CD4-positive, alpha-beta T cell treated with Interleukin-15 for 1 hour (primary cell): ENCODE results near the gene RAB20.
"Not testable (repeated sequence)": the region's sequence is repeated elsewhere in the genome, so short reads cannot be mapped to it uniquely, and the experiment has no call there.

Experiments used
- DNase-seq: peaks from one replicate; pipeline ENCODE4 v3.0.0-alpha.2; 2020

Gene RAB20

DNA sequence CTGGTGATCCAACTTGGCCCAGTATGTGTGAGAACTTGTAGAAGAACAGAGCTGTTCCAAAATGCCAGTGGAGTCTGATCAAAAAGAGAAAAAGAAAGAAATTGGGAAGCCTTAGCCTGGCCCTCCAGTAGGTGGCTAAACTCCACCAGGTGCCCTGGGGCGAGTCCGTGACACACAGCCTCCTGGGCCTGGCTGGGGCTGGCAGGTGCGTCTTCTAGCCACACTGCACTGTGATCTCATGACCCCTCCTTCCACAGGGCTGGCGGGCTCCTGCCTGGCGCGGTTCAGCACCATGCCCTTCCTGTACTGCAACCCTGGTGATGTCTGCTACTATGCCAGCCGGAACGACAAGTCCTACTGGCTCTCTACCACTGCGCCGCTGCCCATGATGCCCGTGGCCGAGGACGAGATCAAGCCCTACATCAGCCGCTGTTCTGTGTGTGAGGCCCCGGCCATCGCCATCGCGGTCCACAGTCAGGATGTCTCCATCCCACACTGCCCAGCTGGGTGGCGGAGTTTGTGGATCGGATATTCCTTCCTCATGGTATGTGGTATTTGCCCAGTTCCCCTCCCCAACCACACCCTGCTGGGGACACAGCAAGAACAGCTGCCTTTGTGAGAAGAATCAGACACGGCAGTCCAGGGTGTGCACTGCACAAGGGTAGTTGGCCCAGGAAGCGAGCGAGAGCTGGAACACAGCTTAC, 53.7 kb downstream of the RAB20 start:
- no peak for DNase-seq

DNA sequence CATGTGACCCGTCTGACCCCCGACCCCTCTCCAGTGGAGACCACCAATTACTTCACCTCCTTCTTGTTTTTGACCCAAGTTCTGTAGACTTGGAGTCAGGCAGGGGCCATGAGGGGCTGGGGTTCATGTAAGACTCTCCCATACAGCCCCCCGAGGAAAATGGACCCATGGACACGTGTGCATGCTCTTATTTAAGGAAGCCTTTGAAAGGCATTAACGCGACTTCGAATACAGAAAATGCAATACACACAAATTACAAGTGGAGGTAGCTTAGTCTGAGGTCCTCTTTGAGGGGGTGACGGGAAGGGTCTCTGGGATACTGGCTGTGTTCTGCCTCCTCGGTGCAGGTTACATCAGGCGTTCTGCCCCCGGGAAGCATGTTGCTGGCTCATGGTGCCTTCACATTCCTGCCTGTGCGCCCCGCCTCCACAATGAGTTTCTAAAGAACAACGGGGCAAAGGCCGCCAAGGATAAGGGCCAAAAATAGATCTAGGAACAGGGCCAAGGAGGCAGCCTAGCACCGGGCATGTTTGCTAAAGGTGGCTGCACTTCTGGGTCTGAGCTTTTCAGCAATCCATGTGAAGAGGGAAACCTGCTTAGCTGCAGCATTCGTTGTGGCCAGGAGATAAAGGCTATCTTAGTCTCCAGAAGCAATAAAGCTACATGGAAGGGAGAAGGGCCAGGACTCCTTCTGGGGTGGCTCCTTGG, 54.5 kb downstream of the RAB20 start:
- DNase-seq = no peak

DNA sequence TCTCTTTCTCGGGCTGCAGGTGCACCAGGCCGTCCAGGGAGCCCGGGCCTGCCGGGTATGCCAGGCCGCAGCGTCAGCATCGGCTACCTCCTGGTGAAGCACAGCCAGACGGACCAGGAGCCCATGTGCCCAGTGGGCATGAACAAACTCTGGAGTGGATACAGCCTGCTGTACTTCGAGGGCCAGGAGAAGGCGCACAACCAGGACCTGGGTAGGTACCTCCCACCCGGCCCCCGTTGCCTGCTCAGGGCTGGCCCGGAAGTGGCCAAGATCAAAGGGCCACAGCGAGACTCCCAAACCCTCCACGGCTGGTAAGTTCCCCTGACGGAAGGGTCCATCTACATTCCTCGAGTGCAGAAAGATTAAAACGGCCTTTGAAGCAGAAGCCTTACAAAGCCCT, 55.1 kb downstream of the RAB20 start:
- no peak for DNase-seq

DNA sequence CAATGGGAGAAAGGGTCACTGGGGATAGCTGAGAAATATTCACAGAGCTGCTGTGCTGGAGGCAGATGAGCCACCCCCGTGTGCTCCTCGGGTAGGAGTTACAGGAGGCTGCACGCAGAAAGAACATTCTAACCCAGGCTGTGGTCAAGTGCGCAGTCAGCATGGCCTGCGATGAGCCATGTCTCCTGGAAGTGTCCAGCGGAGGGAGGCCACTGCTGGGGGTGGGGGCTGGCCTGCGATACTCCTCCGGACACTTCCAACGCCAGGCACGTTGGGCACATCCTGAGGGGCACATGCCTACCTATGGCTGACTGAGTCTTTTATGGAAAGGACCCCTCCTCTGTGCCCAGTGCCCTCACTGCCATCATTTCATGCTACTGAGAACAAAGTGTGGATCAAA, 55.9 kb downstream of the RAB20 start:
- no peak for DNase-seq

DNA sequence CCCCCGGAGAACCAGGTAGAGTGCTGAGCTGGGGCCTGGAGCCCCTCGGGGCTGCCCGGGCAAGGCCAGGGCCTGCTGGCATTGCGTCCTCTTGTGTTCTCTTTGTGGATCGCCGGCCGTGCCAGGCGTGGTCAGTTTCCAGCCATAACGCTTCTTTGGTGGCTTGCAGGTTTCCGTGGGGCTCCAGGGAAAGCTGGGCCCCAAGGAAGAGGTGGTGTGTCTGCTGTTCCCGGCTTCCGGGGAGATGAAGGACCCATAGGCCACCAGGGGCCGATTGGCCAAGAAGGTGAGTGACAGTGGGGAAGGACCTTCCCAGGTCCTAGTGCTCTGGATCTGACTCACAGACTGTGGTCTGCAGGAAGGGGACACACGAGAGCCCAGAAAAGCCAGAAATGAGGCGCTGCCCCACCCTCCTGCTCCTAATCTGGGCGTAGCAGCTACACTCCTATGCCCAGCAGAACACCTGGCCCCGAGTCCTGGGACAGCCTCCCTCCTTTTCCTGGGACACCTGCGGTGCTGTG, 57.5 kb downstream of the RAB20 start:
- DNase-seq = no peak

DNA sequence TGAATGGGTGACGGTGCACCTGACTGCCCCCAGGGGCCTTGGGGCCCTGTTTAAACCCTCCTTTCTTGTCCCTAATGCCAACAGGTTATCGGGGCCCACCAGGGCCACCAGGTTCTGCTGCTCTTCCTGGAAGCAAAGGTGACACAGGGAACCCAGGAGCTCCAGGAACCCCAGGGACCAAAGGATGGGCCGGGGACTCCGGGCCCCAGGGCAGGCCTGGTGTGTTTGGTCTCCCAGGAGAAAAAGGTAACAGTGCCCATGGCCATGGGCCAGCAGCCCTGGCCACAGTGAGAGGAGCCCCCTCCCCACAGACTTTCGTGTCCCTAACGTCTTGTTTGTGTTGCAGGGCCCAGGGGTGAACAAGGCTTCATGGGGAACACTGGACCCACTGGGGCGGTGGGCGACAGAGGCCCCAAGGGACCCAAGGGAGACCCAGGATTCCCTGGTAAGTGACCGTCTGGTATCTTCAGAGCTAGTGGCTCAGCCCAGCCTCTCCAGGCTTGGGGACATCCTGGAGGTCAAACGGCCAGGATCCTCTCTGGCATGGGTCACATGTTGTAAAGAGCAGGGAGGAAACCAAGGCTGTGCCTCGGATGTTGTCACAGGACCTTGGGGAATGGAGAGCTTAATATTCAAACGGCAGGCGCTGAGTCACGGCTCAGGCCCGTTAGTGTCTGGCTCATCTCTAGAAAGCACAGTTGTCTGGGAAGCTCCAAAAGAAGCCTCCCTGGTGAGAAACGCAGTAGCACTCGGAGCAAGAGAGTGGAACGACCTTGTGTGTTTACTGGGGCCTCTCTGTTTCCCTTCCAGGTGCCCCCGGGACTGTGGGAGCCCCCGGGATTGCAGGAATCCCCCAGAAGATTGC, 58.3 kb downstream of the RAB20 start:
- no peak for DNase-seq

DNA sequence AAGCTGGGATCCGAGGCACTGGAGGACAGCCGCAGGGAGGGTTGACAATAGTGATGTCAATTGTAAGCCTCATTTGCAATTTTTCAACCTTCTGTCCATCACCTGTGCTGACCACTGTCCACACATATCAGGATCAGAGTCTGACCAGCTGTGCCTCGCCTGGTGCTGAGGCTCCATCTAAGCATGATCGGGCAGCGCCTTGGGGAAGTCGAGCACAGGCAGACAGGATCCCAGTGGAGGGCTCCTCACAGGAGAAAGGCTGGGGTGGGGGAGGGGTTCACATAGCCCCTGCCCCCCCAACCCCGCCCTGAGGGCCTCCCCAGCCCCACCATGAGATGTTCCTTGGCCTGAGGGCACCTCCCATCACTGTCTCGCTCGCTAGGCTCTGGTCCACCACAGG, 60.3 kb downstream of the RAB20 start:
- no peak for DNase-seq

DNA sequence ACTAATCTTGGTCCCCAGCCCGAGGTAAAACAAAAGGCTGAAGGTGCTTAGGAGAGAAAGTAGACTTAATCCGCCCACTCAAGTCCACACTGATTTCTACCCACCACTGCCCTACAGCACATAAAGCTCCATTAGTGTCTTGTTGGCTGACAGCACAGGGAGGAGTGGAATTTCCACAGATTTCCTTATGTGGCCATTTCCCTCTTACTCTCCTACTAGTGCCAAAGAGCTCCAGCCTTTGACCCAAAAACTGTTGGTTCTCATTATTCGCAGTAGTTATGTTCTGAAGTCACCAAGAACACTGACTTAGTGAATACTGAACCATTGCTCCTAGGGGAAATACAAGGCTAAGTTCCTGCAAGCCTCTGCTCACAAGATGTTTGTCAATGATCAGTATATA, 61.2 kb downstream of the RAB20 start:
- no peak for DNase-seq

DNA sequence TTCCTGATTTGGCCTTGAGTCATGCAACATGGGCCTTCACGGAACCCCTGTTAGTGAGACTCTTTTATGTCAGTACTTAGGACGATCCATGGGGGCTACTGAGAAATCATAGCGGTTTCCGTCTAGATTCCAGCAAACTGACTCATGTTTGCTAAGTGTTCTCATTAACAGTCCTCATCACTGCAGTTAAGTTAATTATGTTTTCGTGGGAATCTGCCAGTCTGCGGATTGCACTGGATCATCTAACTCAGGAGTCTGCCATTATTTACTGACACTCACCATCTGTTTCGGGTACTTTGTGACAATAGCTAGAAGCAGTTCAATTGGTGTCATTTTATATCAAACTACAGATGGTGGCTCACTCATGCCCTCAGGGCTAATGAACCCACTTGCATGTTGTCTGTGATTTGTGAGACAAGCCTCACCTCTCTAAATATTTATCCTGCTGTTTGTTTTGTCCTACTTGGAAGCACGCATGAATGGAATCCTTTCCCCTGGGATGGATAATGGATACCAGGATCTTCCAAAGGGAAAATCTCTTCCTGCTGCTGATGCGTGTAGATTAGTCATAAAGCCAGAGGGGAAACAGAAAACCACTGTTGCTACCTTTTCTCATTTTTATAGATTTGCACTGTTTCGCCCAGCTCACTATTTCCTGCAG, 61.8 kb downstream of the RAB20 start:
- DNase-seq = no peak

DNA sequence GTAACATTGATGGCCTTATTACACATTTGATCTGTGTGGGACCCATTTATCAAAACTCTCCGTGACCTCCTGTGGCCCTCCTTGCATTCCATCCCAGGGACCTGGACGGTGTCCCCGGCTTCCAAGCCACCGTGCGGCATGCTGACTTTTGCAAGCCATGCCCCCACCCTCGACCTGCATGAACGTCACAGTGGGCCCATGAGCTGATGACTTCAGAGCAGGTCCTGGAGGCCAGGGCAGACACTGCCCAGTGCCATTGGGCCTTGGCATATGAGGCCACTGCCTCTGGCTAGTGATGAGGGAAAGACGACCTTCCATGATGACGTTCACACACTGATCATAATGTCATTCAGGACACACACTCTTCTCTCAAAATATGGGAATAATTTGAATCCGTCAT, 62.8 kb downstream of the RAB20 start:
- no peak for DNase-seq

DNA sequence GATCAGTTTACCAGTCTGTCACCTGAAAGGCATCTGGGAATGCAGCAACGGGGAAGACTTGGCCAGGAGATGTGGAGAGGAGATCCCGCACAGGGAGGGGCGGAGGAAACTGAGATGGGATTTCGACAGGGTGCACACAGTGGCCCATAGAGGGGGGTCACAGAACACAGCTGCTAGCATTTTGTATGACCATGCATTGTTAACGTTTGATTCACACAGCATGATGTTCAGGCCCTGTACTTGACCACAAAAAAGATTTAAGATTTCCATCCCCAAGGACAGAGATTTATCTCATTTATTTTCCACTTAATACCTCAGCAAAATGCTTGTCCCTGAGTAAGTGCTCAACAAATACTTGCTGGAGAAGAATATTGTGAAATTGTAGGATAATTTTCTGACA, 63.2 kb downstream of the RAB20 start:
- DNase-seq = no peak

DNA sequence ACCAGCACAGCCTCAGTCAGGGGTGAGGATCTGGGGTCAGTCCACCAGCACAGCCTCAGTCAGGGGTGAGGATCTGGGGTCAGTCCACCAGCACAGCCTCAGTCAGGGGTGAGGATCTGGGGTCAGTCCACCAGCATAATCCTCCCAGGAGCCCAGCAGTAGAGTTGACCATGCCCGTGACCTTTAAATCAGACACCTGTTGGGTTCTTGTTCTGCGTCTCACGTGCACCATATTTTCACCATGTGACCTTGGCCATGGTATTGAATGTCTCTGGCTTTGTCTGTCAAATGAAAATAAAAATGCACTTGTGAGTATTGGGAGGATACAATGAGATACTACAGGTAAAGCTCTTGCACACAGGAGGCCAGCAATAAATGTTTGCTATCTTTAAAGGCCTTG, 63.6 kb downstream of the RAB20 start:
- not testable (repeated sequence) for DNase-seq

DNA sequence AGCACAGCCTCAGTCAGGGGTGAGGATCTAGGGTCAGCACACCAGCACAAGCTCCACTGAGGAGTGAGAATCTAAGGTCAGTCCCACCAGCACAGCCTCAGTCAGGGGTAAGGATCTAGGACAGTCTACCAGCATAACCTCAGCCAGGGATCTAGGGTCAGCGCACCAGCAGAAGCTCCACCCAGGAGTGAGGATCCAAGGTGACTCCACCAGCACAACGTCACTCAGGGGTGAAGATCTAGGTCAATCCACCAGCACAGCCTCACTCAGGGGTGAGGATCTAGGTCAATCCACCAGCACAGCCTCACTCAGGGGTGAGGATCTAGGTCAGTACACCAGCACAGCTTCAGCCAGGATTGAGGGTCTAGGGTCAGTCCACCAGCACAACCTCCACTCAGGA, 64.5 kb downstream of the RAB20 start:
- DNase-seq = no peak

DNA sequence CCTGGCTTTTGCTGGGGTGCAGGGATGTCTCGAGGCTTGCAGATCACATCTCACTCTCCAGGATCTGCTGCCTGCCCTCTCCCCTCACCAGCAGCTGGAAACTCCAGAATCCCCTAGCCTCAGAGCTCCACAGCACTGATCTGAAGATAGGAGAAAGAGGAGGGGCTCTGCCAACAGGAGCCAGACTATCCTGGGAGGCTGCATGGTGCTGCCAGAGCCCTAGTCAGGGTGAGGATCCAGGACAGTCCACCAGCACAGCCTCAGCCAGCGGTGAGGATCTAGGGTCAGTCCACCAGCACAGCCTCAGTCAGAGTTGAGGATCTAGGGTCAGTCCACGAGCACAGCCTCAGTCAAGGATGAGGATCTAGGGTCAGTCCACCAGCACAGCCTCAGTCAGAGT, 65.2 kb downstream of the RAB20 start:
- DNase-seq = no peak

DNA sequence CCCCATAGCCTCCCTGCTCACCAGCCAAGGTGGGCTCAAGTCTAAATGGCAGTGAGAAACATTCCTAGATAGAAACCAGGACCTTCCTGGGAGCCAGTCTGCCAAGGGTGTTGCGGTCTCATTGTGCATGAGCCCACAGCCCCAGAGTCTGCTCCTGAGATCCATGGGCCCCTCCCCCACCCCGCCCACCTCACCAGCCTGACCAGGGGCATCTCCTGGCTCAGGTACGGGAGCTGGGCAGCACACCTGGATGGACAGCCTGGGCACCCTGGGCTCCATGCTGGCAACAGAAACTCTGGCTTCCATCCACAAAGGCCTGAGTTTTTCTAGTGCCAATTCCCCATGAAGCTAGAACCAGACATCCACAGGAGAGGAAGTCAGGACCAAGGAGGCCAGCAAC, 65.6 kb downstream of the RAB20 start:
- no peak for DNase-seq

DNA sequence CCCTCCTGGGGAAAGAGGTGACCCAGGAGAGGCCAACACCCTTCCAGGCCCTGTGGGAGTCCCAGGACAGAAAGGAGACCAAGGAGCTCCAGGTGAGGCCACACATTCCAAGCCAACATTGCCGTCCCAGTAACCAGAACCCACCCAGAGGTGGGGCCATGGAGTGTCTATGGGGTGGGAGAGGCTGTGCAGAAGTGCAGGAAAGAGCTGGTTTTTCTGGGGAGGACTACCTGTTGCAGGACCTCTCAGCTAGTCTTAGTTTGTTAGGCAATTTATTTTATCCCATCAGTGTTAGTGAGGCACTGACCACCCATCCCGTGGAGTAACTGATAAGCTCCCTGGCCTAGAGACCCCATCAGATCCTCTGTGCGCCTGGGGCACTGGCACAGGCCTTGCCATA, 66.1 kb downstream of the RAB20 start:
- DNase-seq = no peak

DNA sequence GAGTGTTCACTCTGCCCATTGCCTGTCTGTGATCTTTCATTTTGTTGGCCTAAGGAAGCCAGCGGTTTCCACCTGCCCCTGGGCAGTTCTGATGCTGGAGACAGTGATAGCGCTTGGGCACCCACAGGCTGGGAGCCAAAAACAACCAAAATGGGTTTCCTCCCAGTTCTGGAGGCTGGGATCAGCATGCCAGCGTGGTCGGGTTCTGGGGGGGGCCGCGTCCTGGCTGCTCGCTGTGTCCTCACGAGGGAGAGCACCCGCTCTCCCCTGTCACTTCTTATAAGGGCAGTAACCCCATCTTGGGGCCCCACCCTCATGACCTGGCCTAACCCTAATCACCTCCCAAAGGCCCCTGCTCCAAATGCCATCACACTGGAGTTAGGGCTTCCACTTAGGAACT, 67.9 kb downstream of the RAB20 start:
- no peak for DNase-seq

DNA sequence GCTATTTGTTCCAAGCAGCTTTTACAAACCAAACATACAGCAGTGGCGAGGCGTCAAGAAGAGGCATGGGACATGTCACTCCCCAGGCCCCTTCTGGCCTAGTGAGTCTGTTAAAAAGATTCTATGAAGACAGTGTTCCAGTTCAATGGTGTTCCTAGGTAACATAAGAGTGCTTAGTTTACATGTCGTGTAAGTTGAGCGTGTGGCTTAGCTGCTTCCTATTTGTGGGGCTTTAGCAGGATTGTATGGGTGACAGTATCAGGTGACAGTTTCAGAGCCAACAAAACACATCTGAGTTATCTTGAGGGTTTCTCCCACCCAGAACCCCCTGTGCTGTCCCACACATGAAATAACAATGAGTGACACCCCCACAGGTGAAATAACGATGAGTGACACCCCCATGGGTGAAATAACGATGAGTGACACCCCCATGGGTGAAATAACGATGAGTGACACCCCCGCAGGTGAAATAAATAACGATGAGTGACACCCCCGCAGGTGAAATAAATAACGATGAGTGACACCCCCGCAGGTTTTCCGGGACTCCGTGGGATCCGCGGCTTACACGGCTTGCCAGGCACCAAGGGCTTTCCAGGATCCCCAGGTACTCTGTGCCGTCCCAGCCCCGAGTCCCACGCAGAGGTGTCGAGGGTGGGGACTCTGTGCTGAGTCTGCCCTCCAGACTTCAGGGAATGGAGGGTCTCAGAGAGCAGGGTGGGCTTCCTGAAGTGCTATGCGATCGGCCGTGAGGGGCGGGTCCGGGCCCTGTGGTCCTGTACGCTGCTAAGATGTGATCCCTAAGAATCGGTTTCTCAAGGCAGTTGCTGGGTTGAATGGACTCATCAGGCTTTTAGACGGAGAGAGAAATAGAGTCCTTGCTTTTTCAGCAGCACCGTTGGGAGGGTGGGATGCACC, 68.6 kb downstream of the RAB20 start:
- no peak for DNase-seq

DNA sequence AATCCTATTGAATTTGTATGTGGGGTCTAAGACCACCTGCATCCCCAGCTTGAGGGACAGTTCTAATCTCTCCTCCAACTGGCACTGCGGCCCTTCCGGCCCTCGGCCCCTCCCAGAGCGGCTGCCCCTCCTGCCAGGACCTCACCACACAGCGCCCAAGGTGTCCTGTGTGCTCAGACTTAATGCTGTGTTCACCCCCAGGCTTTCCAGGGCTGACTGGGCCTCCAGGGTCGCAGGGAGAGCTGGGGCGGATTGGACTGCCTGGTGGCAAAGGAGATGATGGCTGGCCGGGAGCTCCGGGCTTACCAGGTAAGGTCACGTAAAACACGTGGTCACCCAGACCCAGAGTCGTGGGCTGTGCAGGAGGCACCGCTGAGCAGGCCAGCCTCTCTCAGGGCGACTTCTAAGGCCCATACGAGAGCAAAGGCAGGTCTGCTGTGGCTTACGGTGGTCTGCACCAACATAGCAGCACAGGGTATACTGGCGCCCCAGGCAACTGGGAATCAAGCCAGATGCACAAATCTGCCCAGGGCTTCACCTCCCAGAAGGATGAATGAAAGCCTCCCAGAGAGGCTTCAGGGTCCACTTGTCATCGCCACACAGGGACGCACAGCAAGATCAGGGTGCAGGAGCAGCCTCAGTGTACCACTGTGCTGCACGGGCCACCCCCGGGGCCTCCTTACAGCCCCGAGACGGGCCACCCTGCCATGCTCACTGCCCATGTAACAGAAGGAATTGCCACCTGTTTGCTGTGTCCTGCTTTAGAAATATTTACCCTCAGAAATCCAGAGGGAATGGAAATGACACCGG, 69.4 kb downstream of the RAB20 start:
- DNase-seq = no peak

DNA sequence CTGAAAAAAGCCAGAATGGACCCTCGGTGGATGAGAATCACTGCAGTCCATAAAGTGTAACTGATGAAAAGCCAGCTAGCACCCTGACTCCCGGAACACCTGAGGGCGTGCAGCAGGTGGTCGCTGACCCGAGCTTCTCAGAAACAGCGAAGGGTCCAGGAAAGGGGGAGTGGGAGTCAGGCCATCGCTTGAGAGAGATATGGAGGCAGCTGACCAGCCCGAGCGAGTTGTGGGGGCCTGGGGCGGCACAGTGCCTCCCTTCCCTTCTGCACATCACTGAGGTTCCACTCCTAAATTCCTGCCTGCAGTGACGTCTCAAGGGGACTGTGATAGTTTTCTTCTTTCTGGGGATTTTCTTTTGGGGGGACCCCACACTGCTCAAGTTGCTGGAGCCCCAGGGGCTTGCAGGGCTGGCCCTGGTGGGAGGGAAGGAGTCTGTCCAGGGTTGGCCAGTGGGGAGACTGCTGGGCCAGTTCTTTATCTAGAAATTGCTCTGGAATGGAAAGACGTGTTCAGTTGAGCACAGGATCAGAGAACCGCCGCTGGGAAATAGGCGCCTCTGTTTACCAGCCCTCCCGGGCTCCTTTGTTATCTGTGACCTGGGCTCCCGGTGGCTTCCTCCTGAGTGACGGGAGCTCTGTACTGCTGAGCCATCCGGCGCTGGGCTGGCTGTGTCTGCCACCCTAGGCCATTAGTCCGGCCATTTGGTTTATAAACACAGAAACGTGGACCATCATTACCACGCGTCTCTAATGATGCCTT, 71.3 kb downstream of the RAB20 start:
- DNase-seq = no peak
